SH-SY5Y (cell line): Measurements from ENCODE around the gene ARF3.

ENCODE experiments used
- GATA2 ChIP-seq: IDR thresholded peaks from 2 replicates; pipeline ENCODE4 v1.6.1; 2011; ENCODE audit warnings: mild to moderate bottlenecking, low read depth, low read length
- GATA3 ChIP-seq: IDR thresholded peaks from 2 replicates; pipeline ENCODE4 v1.6.1; 2011; ENCODE audit warnings: low read depth, mild to moderate bottlenecking, low read length, moderate library complexity

The ARF3 gene

DNA sequence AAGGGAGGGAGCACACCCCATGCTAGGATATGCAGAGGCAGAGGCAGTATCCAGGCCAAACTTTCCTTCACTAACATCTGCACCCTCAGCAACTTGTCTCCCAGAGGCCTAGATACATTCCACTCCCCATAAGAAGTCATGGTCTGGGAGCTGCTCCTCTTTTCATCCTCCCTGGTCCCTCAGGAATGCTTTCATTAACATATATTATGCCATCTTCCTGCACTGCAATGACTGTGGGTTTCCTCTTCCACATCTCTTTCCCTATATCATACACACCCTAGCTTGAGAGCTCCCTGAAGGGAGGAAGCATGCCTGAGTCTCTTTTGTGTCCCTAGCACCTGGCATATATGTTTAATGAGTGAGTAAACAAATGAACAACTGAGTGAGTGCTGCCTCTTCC, 33.3 kb upstream of the ARF3 start:
- no peak for TF ChIP-seq GATA2
- TF ChIP-seq GATA3, result no peak

DNA sequence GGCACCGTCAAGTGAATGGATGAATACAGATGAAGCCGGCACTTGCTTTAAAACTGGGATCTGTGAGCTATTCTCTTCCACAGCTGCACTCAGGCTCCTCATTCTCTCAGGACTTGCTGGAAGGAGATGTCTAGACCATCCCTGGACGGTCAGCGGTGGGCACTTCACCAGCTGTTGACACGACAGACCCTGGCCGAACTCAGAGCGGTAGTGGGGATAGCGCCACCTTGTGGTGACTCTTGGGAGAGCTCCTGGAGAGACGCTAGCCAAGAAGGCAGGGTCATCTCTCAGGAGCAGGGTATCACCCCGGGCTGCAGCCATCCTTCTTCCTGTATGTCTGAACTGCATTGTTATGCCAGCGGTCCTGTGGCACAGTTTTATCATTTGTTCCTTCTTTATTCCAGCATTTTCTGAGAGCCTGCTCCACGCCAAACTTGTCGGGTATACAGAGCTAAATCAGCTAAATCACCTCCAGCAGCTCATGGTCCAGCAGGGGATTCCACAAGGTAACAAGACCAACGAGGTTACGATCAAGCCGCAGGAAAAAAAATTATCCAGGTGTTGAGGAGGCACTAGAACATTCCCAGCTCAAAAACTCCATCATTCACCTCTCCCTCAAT, 30.9 kb upstream of the ARF3 start:
- TF ChIP-seq GATA3 (no peak), GATA2 (no peak)

DNA sequence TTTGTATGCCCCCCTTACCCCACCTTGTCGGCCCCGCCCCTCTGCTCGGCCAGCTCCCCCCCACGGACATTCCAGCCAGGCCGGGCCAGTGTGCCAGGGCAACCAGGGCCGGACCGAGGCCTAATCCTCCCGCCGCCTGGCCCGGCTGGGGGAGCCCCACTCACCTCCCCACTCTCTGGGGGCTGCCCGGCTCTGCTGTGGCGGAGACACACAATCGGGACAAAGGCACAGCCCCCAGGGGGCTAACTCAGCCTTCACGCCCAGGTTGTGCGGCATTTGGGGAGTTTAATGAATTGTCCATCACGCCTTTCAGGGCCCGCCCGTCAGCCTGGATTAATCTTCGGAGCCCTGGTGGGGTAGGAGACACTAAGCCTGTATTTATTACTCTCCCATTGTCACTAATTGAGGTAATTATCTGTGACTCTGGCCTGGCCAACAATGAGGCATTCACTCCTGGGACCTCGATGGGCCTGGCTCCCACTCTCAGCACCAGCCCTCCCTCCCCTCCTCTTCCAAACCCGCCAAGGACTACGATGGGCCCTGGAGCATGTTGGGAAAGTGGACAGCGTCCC, 29.5 kb upstream of the ARF3 start:
- TF ChIP-seq GATA2 (no peak), GATA3 (no peak)

DNA sequence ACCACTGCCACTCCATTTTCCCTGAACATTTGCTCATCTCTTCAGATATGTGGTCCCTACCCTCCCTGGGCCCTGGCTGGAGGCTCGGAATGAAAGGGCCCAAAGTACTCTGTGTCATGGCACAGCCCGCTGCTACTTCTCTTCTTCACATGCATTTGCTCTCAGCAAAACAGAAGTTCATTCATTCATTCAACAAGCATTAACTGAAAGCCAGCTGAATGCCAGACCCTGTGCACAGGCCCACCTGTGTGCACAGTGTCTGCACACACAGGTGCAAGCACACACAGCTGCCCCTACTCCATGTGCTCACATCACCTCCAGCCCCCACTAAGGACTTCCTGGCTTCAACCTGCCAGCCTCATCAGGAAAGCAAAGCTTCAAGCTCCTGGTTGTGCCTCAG, 28.6 kb upstream of the ARF3 start:
- TF ChIP-seq GATA2, result no peak
- TF ChIP-seq GATA3, result no peak

DNA sequence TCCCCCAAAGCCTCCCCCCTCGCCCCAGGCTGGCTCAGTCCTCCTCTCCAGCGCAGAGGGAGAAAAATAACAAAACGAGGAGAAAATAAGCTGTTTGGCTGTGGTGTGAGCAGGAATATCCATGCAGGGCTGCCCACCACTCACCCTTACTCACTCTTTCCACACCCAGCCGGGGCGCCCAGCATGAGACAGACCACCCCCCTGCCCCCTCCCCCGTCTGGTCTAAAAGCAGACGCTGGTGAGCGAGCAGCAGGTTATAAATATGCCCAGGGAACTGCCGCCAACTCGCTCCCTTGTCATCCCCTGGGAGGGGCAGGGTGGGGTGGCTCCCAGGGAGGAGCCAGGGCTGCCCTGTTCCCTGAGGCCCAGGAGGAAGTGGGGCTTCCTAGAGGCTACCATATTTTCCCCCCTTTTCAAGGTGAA, 28.2 kb upstream of the ARF3 start:
- no peak for TF ChIP-seq GATA2
- no peak for TF ChIP-seq GATA3

DNA sequence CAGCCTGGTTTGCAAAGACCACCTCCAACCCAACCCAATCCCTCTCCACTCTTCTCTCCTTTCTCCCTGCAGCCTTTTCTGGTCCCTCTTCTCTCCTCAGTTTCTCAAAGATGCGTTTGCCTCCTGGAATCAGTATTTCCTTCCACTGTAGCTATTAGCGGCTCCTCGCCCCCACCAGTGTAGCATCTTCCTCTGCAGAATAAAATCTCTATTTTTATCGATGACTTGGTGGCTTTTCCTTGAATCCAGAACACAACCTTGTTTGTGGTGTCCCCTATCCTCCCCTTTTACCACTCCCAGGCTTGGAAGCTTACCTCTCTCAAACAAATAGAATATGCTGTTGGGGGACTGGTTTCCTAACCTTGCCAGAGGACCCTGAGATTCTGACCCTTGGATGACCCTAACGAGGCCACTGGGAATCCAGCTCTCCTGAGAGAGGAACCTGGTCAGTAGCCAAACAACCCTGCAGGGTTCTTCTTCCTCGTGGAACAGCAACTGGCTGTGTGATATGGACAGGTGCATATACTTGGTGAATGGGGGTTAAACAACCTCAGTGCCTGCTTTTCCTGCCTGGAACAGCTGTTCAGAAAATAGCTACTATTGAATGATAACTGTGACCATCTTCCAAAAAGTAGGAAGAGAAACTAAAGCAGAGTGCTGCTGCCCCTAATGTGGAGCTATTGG, 25.3 kb upstream of the ARF3 start:
- TF ChIP-seq GATA2 (no peak), GATA3 (no peak)

DNA sequence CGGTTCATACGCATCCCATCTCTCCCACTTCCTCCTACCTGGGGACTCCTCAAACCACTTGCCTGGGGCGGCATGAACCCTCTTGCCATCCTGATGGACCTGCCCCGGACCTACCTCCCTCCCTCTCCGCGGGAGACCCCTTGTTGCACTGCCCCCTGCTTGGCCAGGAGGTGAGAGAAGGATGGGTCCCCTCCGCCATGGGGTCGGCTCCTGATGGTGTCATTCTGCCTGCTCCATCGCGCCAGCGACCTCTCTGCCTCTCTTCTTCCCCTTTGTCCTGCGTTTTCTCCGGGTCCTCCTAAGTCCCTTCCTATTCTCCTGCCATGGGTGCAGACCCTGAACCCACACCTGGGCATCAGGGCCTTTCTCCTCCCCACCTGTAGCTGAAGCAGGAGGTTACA, 24.5 kb upstream of the ARF3 start:
- TF ChIP-seq GATA3 (no peak), GATA2 (no peak)

DNA sequence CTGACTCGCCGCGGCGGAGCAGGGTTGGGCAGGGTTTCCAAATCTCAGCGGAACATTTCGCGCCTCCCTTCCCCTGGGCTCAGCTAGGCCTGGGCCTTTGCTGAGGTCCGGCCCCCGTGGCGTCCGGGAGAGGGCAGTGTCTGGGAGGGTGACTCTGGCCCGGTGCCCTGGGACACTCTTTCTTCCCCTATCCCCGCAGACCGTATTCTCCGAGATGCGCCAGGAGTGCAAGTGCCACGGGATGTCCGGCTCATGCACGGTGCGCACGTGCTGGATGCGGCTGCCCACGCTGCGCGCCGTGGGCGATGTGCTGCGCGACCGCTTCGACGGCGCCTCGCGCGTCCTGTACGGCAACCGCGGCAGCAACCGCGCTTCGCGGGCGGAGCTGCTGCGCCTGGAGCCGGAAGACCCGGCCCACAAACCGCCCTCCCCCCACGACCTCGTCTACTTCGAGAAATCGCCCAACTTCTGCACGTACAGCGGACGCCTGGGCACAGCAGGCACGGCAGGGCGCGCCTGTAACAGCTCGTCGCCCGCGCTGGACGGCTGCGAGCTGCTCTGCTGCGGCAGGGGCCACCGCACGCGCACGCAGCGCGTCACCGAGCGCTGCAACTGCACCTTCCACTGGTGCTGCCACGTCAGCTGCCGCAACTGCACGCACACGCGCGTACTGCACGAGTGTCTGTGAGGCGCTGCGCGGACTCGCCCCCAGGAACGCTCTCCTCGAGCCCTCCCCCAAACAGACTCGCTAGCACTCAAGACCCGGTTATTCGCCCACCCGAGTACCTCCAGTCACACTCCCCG, 23.9 kb upstream of the ARF3 start:
- TF ChIP-seq GATA3 (no peak), GATA2 (no peak)

DNA sequence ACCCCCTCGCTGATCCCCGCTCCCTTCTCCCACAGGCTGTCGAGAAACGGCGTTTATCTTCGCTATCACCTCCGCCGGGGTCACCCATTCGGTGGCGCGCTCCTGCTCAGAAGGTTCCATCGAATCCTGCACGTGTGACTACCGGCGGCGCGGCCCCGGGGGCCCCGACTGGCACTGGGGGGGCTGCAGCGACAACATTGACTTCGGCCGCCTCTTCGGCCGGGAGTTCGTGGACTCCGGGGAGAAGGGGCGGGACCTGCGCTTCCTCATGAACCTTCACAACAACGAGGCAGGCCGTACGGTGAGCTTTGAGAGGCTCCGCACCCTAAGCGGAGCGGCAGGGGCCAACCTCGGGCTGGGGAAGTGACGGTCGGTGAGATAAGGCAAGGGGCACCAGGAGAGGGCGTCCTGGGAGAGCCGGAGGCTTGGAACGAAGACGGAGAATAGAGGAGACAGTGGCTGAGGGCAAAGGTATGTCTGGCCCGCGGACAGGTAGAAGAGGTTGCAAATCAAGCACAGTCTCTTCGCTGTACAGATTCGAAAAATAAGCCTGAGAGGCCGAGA, 23.2 kb upstream of the ARF3 start:
- TF ChIP-seq GATA2 (no peak), GATA3 (no peak)

DNA sequence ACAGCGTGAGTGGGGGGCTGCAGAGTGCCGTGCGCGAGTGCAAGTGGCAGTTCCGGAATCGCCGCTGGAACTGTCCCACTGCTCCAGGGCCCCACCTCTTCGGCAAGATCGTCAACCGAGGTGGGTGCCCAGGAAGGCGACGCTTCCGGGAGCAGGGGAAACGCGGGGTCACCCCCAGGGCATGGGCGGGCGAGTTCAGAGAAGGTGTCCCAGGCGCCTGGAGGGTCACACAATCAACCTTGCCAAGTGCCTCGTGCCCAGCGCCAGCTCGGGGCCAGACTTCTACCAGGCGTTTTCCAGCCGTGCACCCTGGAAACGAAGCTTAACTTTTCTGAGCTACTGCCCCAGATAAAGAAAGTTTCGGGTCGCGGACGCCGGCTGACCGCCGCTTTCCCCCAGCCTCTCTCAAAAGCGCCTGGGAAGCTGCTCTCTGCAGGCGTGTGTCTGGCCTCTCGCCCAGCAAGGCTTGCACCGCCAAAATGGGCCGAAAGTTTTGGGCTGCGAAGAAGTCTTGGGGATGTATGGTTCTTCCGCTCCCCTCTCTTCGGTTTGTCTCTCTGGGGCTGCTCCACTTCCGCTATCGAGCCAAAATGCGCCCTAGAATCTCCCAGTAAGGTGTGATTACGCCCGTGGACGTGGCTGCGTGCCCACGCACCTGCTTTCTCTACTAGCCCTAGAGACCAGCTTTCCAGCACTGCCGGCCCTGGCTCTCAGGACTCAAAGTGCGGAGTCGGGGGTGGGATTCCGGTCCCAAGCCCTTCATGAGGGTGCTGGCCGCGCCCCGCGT, 22.5 kb upstream of the ARF3 start:
- TF ChIP-seq GATA2 (no peak), GATA3 (no peak)

DNA sequence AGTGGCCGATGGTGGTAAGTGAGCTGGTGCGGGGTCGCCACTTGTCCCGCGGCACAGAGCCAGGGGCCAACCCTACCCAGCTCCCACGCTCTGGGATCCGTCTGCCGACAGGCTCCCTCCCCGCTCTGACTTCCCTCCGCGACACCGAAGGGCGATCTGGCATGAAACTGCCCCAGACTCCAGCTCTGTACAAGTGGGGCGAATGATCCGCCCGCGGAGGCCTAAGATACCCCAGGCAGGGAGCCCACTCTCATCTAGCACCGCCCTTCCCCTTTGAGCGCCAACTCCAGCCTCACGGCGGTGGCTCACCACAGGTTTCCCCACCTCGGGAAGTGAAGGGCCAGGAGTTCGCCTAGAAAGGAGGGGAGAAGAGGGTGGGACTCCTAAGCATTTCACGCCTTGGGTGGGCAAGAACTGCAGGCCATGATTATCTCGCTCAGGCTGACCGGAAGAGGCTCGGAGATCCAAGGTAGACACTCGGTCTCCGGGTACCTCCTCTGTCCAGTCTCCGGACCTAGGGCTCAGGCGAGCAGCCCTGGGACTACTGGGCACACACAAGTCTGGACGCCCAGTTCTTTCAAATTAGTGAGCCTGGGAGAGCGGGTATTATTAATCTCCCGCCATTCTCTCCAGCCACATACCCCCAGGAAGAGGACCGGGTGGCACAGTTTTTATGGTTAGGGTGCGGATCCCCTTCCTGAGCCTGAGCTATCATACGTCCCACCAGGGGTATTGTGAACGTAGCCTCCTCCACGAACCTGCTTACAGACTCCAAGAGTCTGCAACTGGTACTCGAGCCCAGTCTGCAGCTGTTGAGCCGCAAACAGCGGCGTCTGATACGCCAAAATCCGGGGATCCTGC, 21.7 kb upstream of the ARF3 start:
- TF ChIP-seq GATA3 (no peak), GATA2 (no peak)

DNA sequence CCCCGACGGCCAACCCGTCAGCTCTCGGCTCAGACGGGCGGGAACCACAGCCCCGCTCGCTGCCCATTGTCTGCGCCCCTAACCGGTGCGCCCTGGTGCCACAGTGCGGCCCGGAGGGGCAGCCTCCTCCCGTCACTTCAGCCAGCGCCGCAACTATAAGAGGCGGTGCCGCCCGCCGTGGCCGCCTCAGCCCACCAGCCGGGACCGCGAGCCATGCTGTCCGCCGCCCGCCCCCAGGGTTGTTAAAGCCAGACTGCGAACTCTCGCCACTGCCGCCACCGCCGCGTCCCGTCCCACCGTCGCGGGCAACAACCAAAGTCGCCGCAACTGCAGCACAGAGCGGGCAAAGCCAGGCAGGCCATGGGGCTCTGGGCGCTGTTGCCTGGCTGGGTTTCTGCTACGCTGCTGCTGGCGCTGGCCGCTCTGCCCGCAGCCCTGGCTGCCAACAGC, 21.0 kb upstream of the ARF3 start, which contains the start of gene WNT1:
TSS of gene WNT1 (plus strand) at position 32 of the 450 bp plus-strand sequence. CDS start at position 361, 329 bp downstream.
- TF ChIP-seq GATA3 (no peak), GATA2 (no peak)
